AG04450 (cell line): ENCODE measurements around the gene F13A1. TPM values are rescaled to one million over a fixed set of nuclear protein-coding genes. Genes with fewer than 3 reads are reported as not detected.

Experiments
- CTCF ChIA-PET: fragments of 300-600, 350-600 bp; formaldehyde crosslinking; extraction: SDS; loops from one replicate; lab custom pipeline; 2022; ENCODE audit warnings: antibody characterized with exemption, inconsistent platforms; lab: Charles Lee
- POLR2A ChIA-PET: fragments of 350-600 bp; formaldehyde crosslinking; extraction: SDS; loops from one replicate; lab custom pipeline; 2021; ENCODE audit warnings: antibody characterized with exemption, inconsistent platforms; lab: Yijun Ruan, JAX
- DNase-seq: peaks from one replicate; pipeline ENCODE4 v3.0.0-alpha.2; 2011; ENCODE audit warnings: low read depth, low spot score
- H3K27ac ChIP-seq: one replicate; pipeline ENCODE4 v1.5.1; 2012; ENCODE audit warnings: low read depth, low read length, control low read depth
- H3K27me3 ChIP-seq: one replicate; pipeline ENCODE4 v1.6.0; 2012; ENCODE audit warnings: low read length; ENCODE audit not compliant: control insufficient read depth, insufficient read depth
- H3K4me3 ChIP-seq: 2 replicates; pipeline ENCODE4 v1.5.1; 2011; ENCODE audit warnings: mild to moderate bottlenecking, low read depth, low read length, control low read depth
- H3K9me3 ChIP-seq: 2 replicates; pipeline ENCODE4 v1.5.1; 2012; ENCODE audit warnings: low read length; ENCODE audit not compliant: control insufficient read depth, insufficient read depth
- CTCF ChIP-seq: IDR thresholded peaks from 2 replicates; pipeline ENCODE4 v1.5.1; 2011; ENCODE audit warnings: low read depth, low read length, control low read depth, inconsistent platforms
- polyA plus RNA-seq: library from polyadenylated mRNA; depleted of rRNA; stranded (reverse); fragments of >200 nt; gene quantifications from 2 replicates; pipeline ENCODE4 v1.2.3, GENCODE V29; 2011

The F13A1 gene
- polyA plus RNA-seq, 1 experiment, result not detected

GRCh38 chr6:6331946-6332601 is 11.6 kb upstream of the F13A1 start:
- H3K9me3 ChIP-seq, result peaks cover 28% of the 10 kb centered on the region
- ChIA-PET POLR2A (no interaction called here), CTCF (no interaction called here)
- no peak for TF ChIP-seq CTCF
- H3K27ac ChIP-seq, result no peak overlapping the region
- H3K27me3 ChIP-seq, result no peaks in the 10 kb centered on the region
- no peak overlapping the region for H3K4me3 ChIP-seq
- no peak for DNase-seq

- Histone ChIP-seq H3K27me3 (no peaks in the 10 kb centered on the region), H3K27ac (no peak overlapping the region), H3K9me3 (peaks cover 27% of the 10 kb centered on the region), H3K4me3 (no peak overlapping the region)
- DNase-seq, result no peak
- ChIA-PET CTCF (no interaction called here), POLR2A (no interaction called here)
- no peak for TF ChIP-seq CTCF
Measured at GRCh38 chr6:6331393-6331792, 10.9 kb upstream of the F13A1 start.

GRCh38 chr6:6330407-6330806 is 9.9 kb upstream of the F13A1 start:
- no peak for DNase-seq
- POLR2A ChIA-PET, result no interaction called here
- H3K27me3 ChIP-seq, result no peaks in the 10 kb centered on the region
- no peak overlapping the region for H3K4me3 ChIP-seq
- TF ChIP-seq CTCF, result no peak
- H3K9me3 ChIP-seq, result peaks cover 30% of the 10 kb centered on the region
- H3K27ac ChIP-seq, result no peak overlapping the region
- CTCF ChIA-PET, result no interaction called here

GRCh38 chr6:6328451-6328850 is 8.0 kb upstream of the F13A1 start:
- H3K4me3 ChIP-seq, result no peak overlapping the region
- TF ChIP-seq CTCF, result no peak
- POLR2A ChIA-PET, result no interaction called here
- H3K27me3 ChIP-seq, result no peaks in the 10 kb centered on the region
- DNase-seq, result no peak
- peaks cover 37% of the 10 kb centered on the region for H3K9me3 ChIP-seq
- H3K27ac ChIP-seq, result no peak overlapping the region
- CTCF ChIA-PET, result no interaction called here

GRCh38 chr6:6323352-6323751 is 2.9 kb upstream of the F13A1 start:
- no peak for DNase-seq
- H3K4me3 ChIP-seq, result no peak overlapping the region
- no peak overlapping the region for H3K27ac ChIP-seq
- CTCF ChIA-PET, result no interaction called here
- POLR2A ChIA-PET, result no interaction called here
- TF ChIP-seq CTCF, result no peak
- no peaks in the 10 kb centered on the region for H3K27me3 ChIP-seq
- peaks cover 46% of the 10 kb centered on the region for H3K9me3 ChIP-seq
